ENCODE measurements around the gene B4GALT7.
"Not testable (repeated sequence)": the region's sequence is repeated elsewhere in the genome, so short reads cannot be mapped to it uniquely, and the experiment has no call there.

The B4GALT7 gene, protein sequence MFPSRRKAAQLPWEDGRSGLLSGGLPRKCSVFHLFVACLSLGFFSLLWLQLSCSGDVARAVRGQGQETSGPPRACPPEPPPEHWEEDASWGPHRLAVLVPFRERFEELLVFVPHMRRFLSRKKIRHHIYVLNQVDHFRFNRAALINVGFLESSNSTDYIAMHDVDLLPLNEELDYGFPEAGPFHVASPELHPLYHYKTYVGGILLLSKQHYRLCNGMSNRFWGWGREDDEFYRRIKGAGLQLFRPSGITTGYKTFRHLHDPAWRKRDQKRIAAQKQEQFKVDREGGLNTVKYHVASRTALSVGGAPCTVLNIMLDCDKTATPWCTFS

GRCh38 chr5:177599731-177600507, at the start of gene B4GALT7:
B4GALT7 (plus strand) TSS chr5:177600132; CDS start chr5:177600211, 79 bp downstream.
- in situ Hi-C loops (cut with MboI; ENCODE audit: low sequenced_read_pairs) = no loop called here

DNA sequence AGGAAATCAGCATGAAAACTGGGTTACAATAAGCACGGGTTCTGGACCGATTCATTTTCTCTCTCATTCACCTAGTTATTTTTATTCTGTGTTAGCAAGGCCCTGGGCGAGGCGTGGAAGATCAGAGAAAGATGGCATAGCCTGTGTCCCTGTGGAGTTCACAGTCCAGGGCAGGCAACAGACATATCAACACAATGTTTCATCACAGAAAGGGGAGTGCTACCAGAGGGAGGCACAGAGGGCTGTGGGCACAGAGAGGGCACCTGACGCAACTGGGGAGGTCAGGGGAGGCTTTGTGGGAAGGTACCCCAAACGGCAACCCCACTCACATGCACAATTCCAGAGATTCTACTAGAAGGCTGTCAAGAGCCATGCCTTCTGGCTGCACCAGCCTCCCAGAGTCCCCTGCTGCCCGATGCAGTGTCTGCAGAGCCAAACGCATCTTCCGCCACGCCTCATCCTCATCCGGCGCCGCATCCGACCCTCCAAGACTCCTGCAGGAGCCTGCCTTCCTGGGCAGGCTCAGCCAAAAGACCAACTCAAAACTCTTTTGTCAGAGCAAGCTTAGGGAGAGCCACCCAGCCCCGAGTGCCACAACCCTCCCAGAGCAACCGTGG, 47.0 kb upstream of the B4GALT7 start:
- in situ Hi-C loops (cut with MboI; ENCODE audit: low sequenced_read_pairs) = no loop called here

- in situ Hi-C loops (cut with MboI; ENCODE audit: low sequenced_read_pairs) = no loop called here
Measured at GRCh38 chr5:177553671-177554429, 46.1 kb upstream of the B4GALT7 start.

- in situ Hi-C loops (cut with MboI; ENCODE audit: low sequenced_read_pairs) = no loop called here
Measured at GRCh38 chr5:177554474-177555111, 45.3 kb upstream of the B4GALT7 start, which contains the start of gene FAM193B. FAM193B (minus strand) TSS chr5:177554563; CDS start chr5:177554458, 105 bp downstream.

DNA sequence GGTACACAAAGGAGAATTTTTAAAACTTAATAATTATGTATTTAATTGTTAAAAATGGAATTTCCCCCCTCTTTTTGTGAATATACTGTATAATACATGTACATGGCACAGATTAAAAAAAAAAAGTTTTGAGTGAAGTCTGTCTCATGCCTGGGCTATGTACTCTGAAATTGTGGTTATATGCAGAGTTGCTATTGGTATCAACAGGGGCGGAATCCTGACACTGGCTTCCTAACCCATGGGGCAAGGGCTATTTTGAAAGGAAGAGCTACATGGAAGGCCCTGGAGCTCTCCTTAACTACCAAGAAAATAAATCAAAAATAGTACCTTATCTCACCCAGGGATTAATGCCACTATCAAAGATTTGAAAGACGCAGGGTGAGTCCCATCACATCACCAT, 44.7 kb upstream of the B4GALT7 start:
- in situ Hi-C loops (cut with MboI; ENCODE audit: low sequenced_read_pairs) = no loop called here

DNA sequence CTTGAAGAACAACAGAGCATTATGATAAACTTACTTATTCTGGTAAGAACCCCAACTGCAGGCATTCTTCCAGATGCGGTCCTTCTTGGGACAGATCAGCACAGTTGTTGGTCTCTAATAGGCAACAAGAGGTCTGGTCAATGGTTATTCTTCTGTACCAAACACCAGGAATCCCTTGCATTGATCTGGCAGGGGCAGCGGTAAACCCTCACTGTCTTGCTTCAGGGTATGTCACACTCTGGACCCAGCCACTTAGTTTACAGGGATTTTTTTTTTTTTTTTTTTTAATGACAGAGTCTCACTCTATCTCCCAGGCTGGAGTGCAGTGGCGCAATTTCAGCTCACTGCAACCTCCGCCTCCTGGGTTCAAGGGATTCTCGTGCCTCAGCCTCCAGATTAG, 44.3 kb upstream of the B4GALT7 start:
- in situ Hi-C loops (cut with MboI; ENCODE audit: low sequenced_read_pairs) = no loop called here

DNA sequence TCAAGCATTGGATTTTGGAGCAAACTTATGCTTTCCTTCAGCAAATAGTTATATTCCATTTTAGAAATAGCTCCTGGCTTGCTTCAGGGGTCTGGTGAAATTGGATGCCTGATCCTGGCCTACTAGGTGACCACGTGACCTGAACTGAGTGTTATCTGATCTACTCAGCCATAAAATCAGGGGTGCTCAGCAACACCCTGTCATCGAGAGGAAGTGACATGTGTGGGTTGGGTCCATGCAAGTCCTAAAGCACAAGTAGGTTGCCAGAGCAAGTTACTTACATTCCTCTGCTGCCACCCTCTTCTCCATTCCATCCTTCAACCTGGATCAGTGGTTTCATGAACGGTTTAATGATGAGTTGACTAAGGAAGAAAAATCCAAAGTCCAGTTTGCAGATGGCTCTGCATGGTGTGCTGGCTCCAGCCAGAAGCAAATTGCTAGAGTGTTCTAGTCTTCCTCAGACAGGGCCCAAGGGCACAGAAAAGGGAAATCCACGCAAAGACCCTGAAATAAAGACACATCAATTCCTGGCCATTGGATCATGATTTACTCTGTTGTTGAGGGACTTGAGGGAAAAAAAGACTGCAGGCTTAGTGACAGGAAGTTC, 42.8 kb upstream of the B4GALT7 start:
- in situ Hi-C loops (cut with MboI; ENCODE audit: low sequenced_read_pairs) = no loop called here

DNA sequence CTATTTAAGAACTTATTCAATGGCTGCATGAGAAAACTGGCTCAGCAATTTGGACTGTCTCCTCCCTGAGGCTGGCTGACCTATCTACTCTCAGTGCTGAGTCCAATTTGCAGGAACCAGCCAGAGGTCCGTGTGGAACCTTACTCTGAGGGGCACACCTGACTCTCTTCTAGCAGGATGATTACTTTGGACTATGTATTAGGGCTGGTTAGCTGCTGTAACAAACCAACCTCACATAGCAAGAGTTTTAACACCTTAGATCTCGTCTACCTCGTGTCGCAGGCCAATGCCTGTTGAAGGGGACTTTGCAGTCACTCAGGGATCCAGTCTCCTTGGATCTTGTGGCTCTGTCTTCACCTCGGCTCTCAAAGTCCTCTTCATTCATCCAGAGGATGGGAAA, 42.1 kb upstream of the B4GALT7 start:
- in situ Hi-C loops (cut with MboI; ENCODE audit: low sequenced_read_pairs) = no loop called here

DNA sequence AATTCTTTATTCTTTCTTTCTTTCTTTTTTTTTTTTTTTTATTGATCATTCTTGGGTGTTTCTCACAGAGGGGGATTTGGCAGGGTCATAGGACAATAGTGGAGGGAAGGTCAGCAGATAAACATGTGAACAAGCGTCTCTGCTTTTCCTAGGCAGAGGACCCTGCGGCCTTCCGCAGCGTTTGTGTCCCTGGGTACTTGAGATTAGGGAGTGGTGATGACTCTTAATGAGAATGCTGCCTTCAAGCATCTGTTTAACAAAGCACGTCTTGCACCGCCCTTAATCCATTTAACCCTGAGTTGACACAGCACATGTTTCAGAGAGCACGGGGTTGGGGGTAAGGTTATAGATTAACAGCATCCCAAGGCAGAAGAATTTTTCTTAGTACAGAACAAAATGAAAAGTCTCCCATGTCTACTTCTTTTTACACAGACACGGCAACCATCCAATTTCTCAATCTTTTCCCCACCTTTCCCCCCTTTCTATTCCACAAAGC, 40.4 kb upstream of the B4GALT7 start:
- in situ Hi-C loops (cut with MboI; ENCODE audit: low sequenced_read_pairs) = not testable (repeated sequence)

GRCh38 chr5:177565046-177565445, 34.9 kb upstream of the B4GALT7 start:
- in situ Hi-C loops (cut with MboI; ENCODE audit: low sequenced_read_pairs) = no loop called here

DNA sequence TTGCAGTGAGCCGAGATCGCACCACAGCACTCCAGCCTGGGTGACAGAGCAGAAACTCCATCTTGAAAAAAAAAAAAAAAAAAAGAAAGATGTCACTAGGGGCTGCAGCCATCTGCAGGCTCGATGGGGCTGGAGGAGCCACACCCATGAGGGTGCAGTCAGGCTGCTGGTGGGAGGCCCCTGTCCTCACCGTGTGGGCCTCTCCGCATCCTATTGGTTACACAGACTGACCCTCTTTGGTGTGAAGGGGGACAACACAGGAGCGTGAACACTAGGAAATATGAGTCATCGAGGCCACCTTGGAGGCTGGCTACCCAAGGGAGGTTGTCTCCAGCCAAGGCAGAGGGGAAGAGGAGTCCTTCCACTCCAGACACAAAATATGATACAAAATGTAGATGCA, 31.6 kb upstream of the B4GALT7 start:
- in situ Hi-C loops (cut with MboI; ENCODE audit: low sequenced_read_pairs) = no loop called here

- in situ Hi-C loops (cut with MboI; ENCODE audit: low sequenced_read_pairs) = no loop called here
Measured at GRCh38 chr5:177569894-177570293, 30.0 kb upstream of the B4GALT7 start.

- in situ Hi-C loops (cut with MboI; ENCODE audit: low sequenced_read_pairs) = no loop called here
Measured at GRCh38 chr5:177575488-177575887, 24.4 kb upstream of the B4GALT7 start.

DNA sequence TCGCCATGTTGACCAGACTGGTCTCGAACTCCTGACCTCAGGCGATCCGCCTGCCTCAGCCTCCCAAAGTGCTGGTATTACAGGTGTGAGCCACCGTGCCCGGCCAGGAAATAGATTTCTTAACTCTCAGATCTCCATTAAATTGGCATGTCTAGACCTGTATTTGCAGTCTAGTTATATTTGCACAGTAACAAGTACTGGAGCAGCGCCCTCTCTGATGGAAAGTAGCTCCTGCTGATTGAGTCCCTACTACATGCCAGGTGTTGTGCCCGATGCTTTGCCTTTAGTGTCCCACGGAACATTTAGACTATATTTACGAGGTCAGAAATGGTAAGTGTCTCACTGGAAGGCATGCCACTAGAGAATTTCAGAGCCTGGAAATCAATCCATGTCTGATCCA, 23.8 kb upstream of the B4GALT7 start:
- in situ Hi-C loops (cut with MboI; ENCODE audit: low sequenced_read_pairs) = no loop called here

DNA sequence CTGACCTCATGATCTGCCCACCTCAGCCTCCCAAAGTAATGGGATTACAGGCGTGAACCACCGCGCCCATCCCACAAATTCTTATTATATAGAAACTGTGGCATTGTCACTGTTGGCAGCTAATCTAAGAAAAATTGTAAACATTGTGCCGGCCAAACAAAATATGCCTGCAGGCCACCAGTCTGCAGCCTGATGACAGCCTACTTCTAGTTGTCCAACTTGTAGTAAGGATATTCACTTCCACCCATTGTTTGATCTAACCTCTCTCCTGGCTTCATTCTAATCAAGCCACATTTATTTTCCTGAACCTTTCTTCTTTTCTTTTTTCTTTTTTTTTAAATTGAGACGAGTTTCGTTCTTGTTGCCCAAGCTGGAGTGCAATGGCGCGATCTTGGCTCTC, 21.6 kb upstream of the B4GALT7 start:
- in situ Hi-C loops (cut with MboI; ENCODE audit: low sequenced_read_pairs) = no loop called here

DNA sequence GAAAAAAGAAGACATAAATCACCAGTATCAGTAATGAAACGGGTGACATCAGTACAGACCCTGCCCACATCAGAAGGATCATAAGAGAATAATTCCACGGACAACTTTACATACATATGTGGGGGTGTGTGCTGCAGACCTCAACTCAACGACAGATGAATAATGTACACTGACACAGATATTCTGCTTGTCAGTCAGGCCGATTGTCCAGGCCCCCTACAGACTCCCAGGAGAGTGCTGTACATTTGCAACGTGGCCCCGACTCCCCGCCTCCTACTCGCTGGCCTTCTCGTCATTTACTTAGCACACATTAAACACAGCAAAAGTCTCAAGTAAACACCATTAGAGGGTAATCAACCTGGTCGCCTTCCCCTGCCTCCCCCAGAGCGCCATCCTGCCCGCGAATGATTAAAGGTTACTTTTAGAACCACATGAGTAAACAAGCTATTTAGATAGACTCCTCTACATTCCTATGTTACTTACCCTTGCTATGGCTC, 11.5 kb upstream of the B4GALT7 start:
- in situ Hi-C loops (cut with MboI; ENCODE audit: low sequenced_read_pairs) = no loop called here

DNA sequence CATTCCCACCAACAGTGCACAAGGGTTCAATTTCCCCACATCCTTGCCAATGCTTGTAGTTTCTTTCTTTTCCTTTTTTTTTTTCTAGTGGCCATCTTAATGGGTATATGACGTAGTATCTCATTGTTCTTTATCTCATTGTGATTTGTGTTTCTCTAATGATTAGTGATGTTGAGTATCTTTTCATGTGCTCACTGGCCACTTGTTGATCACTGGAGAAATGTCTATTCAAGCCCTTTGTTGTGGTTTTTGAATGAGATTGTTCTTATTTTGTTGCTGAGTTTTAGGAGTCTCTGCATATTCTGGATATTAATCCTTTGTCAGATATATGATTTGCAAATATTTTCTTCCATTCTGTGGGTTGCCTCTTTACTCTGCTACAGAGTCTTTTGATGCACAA, 9.5 kb upstream of the B4GALT7 start:
- in situ Hi-C loops (cut with MboI; ENCODE audit: low sequenced_read_pairs) = no loop called here

- in situ Hi-C loops (cut with MboI; ENCODE audit: low sequenced_read_pairs) = no loop called here
Measured at GRCh38 chr5:177591690-177592009, 8.3 kb upstream of the B4GALT7 start.

- in situ Hi-C loops (cut with MboI; ENCODE audit: low sequenced_read_pairs) = no loop called here
Measured at GRCh38 chr5:177592010-177592834, 7.7 kb upstream of the B4GALT7 start, which contains the start of gene TMED9. TMED9 (plus strand) TSS chr5:177592203; CDS start chr5:177592215, 12 bp downstream.
